Endodermal cell (in vitro differentiated cells): Measurements from ENCODE around the gene MAP3K20. TPM values are rescaled to one million over a fixed set of nuclear protein-coding genes. Genes with fewer than 3 reads are reported as not detected.

ENCODE experiments used
- DNase-seq: peaks from one replicate; pipeline ENCODE4 v3.0.0-alpha.2; 2017
- H3K27ac ChIP-seq: 2 replicates; pipeline ENCODE4 v1.5.1; 2013; ENCODE audit warnings: mild to moderate bottlenecking, low read depth, low read length, moderate library complexity
- H3K27me3 ChIP-seq: 2 replicates; pipeline ENCODE4 v1.6.1; 2013; ENCODE audit warnings: mild to moderate bottlenecking, low read length, moderate library complexity; ENCODE audit not compliant: insufficient read depth, control insufficient read depth, poor library complexity, severe bottlenecking
- H3K36me3 ChIP-seq: 2 replicates; pipeline ENCODE4 v1.7.0; 2013; ENCODE audit warnings: mild to moderate bottlenecking, low read length, moderate library complexity; ENCODE audit not compliant: control insufficient read depth, insufficient read depth
- H3K4me1 ChIP-seq: one replicate; pipeline ENCODE4 v1.7.0; 2013; ENCODE audit warnings: low read length; ENCODE audit not compliant: control insufficient read depth, insufficient read depth
- H3K4me3 ChIP-seq: 2 replicates; pipeline ENCODE4 v1.5.1; 2013; ENCODE audit warnings: mild to moderate bottlenecking, low read length, moderate library complexity
- H3K9ac ChIP-seq: 2 replicates; pipeline ENCODE4 v1.6.1; 2013; ENCODE audit warnings: mild to moderate bottlenecking, low read length, moderate library complexity; ENCODE audit not compliant: poor library complexity, severe bottlenecking; ENCODE audit errors: extremely low read depth
- H3K9me3 ChIP-seq: 2 replicates; pipeline ENCODE4 v1.6.1; 2013; ENCODE audit warnings: mild to moderate bottlenecking, low read length, moderate library complexity; ENCODE audit not compliant: control insufficient read depth
- H3K27ac Mint-ChIP-seq: 2 replicates; pipeline ENCODE4 v1.8.0; 2020; ENCODE audit warnings: mixed read lengths
- H3K27me3 Mint-ChIP-seq: 2 replicates; pipeline ENCODE4 v1.8.0; 2021; ENCODE audit warnings: mild to moderate bottlenecking, mixed read lengths; ENCODE audit not compliant: insufficient read depth
- H3K36me3 Mint-ChIP-seq: 2 replicates; pipeline ENCODE4 v1.8.0; 2020; ENCODE audit warnings: low read depth, mixed read lengths
- H3K4me1 Mint-ChIP-seq: 2 replicates; pipeline ENCODE4 v1.8.0; 2020; ENCODE audit warnings: mixed read lengths
- H3K4me3 Mint-ChIP-seq: 2 replicates; pipeline ENCODE4 v1.8.0; 2020; ENCODE audit warnings: mild to moderate bottlenecking, moderate library complexity, mixed read lengths
- H3K9me3 Mint-ChIP-seq: 2 replicates; pipeline ENCODE4 v1.8.0; 2020; ENCODE audit warnings: mild to moderate bottlenecking, mixed read lengths
- WGBS, 2 experiments: methylation state at CpG; one replicate each; pipeline versions ENCODE4 v1.1.5 to v1.1.7; 2013; ENCODE audit warnings: missing lambda C conversion rate in 2 of 2, mixed read lengths in 1 of 2; ENCODE audit not compliant: insufficient coverage in 1 of 2, insufficient read length in 1 of 2; 5-methylcytosine and 5-hydroxymethylcytosine counted together
- total RNA-seq, 2 donors: library from RNA; stranded (reverse); fragmentation: NEBNext Ultra II Directional in 1 of 2; extraction: Animal tissue kit (Norgen Biotek cat#: 25700) in 1 of 2; gene quantifications; 2 replicates in 1 of 2; 3 replicates in 1 of 2; pipeline ENCODE4 v1.2.1, GENCODE V29; 2021
- TF ChIP-seq, protein P1 (sequence below): fragments of 200-600 bp; sonication (generic); conservative IDR thresholded peaks from 2 replicates; pipeline ENCODE4 v1.5.0; 2021; ENCODE audit warnings: antibody characterized with exemption, mild to moderate bottlenecking

MAP3K20 gene
- total RNA-seq, 2 donors from 2014 or later: 29.4 to 29.9 TPM

DNA sequence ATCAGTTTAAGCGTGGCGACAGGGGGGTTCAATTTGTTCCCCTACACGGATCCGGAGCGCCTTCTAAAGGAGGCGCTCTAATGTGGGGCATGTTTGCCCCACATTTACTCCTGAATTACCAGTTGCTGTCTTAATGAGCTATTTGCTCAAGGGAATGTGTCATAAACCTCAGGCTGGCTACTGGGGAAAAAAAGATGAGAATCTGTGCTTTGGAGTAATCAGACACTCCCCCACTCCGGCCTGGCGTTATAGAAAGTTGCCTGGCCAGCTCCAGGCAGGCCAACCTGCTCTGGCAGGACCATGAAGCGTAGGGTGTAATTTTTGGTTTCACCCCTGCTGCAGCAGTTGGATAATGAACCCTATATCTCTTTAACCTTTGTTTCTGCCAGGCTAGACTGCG, 31.0 kb upstream of the MAP3K20 start:
- 89 to 96% methylated on average over 8 to 10 of the region's 10 CpGs for WGBS, 2 experiments
- Mint-ChIP-seq H3K27me3 (no peaks in the 10 kb centered on the region), H3K4me3 (no peak overlapping the region), H3K36me3 (no peaks in the 10 kb centered on the region), H3K27ac (no peak overlapping the region), H3K4me1 (peaks cover 46% of the 10 kb centered on the region), H3K9me3 (no peaks in the 10 kb centered on the region)
- TF ChIP-seq, protein P1, sequence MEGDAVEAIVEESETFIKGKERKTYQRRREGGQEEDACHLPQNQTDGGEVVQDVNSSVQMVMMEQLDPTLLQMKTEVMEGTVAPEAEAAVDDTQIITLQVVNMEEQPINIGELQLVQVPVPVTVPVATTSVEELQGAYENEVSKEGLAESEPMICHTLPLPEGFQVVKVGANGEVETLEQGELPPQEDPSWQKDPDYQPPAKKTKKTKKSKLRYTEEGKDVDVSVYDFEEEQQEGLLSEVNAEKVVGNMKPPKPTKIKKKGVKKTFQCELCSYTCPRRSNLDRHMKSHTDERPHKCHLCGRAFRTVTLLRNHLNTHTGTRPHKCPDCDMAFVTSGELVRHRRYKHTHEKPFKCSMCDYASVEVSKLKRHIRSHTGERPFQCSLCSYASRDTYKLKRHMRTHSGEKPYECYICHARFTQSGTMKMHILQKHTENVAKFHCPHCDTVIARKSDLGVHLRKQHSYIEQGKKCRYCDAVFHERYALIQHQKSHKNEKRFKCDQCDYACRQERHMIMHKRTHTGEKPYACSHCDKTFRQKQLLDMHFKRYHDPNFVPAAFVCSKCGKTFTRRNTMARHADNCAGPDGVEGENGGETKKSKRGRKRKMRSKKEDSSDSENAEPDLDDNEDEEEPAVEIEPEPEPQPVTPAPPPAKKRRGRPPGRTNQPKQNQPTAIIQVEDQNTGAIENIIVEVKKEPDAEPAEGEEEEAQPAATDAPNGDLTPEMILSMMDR: no peak
- Histone ChIP-seq H3K36me3 (no peaks in the 10 kb centered on the region), H3K9me3 (no peaks in the 10 kb centered on the region), H3K9ac (no peak overlapping the region), H3K27me3 (no peaks in the 10 kb centered on the region), H3K4me1 (peaks cover 6% of the 10 kb centered on the region), H3K4me3 (no peak overlapping the region), H3K27ac (no peak overlapping the region)
- no peak for DNase-seq

DNA sequence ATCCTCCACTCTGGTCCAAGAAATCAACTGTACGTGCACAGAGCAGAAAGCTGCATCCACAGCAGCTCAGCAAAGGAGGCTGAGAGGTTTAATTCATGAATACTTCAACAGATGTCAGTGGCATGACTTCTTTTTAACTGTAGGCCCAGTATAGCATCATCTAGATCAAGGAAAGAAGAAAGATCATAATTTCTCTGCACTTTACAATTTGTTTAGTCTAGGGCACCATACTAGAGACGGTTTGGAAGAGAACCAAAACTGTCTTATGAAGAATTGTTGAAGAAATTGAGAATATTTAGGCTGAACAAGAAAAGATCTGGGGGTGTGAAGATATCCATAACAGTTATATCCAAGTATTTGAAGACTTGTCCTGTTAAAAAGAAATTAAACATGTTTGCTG, 30.5 kb upstream of the MAP3K20 start:
- H3K4me1 Mint-ChIP-seq: peaks cover 51% of the 10 kb centered on the region
- no peak overlapping the region for H3K9ac ChIP-seq
- H3K4me3 ChIP-seq: no peak overlapping the region
- no peaks in the 10 kb centered on the region for H3K27me3 ChIP-seq
- H3K36me3 Mint-ChIP-seq: no peaks in the 10 kb centered on the region
- TF ChIP-seq, protein P1: no peak
- 94 to 100% methylated on average over 2 of the region's 2 CpGs for WGBS, 2 experiments
- no peak overlapping the region for H3K4me3 Mint-ChIP-seq
- H3K4me1 ChIP-seq: peaks cover 9% of the 10 kb centered on the region
- no peaks in the 10 kb centered on the region for H3K9me3 ChIP-seq
- H3K27ac Mint-ChIP-seq: no peak overlapping the region
- H3K27me3 Mint-ChIP-seq: no peaks in the 10 kb centered on the region
- DNase-seq: no peak
- no peak overlapping the region for H3K27ac ChIP-seq
- H3K36me3 ChIP-seq: no peaks in the 10 kb centered on the region
- no peaks in the 10 kb centered on the region for H3K9me3 Mint-ChIP-seq

DNA sequence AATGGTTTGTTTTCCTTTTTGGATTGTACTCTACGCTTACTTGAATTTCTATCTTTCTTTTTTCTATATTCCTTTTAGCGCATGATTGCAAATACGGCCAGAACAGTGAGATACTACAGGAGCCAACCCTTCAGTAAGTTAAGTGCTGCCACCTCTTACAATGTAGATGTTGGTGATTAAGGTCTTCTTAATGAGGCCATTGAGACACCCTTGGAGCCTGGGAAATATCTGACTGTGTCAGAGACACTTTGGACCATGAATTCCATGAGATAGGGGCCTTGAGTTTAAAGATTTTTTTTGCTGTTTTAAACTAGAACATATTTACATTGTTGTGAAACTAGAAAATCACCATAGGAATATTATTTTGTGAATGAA, 27.1 kb upstream of the MAP3K20 start:
- Histone ChIP-seq H3K27ac (no peak overlapping the region), H3K9ac (no peak overlapping the region), H3K4me3 (no peak overlapping the region), H3K36me3 (no peaks in the 10 kb centered on the region), H3K9me3 (no peaks in the 10 kb centered on the region), H3K4me1 (peaks cover 5% of the 10 kb centered on the region), H3K27me3 (no peaks in the 10 kb centered on the region)
- peaks cover 51% of the 10 kb centered on the region for H3K4me1 Mint-ChIP-seq
- H3K27ac Mint-ChIP-seq: no peak overlapping the region
- no peaks in the 10 kb centered on the region for H3K9me3 Mint-ChIP-seq
- WGBS, 2 experiments: 97 to 100% methylated on average over 2 to 3 of the region's 3 CpGs
- no peaks in the 10 kb centered on the region for H3K27me3 Mint-ChIP-seq
- DNase-seq: no peak
- H3K36me3 Mint-ChIP-seq: no peaks in the 10 kb centered on the region
- H3K4me3 Mint-ChIP-seq: no peak overlapping the region
- TF ChIP-seq, protein P1: no peak
